ENCODE data around the gene SLC6A18.

DNA sequence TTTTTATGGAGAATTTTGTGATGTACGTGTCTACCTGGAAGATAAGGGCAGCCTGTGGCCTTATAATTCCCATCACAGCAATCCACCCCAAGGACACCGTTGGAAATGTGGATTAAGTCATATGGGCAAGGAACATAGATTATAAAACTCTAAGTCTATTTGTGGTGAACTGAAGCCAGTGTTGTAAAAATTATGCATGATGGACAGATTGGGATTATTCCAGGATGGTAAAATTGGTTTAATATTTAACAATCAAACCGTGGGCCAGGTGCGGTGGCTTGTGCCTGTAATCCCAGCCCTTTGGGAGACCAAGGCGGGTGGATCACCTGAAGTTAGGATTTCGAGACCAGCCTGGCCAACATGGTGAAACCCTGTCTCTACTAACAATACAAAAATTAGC lies 36.7 kb upstream of the SLC6A18 start:
- TF ChIP-seq POLR2A (IDR thresholded peaks at IDR 0.05), result no peak
- TF ChIP-seq, protein P1, sequence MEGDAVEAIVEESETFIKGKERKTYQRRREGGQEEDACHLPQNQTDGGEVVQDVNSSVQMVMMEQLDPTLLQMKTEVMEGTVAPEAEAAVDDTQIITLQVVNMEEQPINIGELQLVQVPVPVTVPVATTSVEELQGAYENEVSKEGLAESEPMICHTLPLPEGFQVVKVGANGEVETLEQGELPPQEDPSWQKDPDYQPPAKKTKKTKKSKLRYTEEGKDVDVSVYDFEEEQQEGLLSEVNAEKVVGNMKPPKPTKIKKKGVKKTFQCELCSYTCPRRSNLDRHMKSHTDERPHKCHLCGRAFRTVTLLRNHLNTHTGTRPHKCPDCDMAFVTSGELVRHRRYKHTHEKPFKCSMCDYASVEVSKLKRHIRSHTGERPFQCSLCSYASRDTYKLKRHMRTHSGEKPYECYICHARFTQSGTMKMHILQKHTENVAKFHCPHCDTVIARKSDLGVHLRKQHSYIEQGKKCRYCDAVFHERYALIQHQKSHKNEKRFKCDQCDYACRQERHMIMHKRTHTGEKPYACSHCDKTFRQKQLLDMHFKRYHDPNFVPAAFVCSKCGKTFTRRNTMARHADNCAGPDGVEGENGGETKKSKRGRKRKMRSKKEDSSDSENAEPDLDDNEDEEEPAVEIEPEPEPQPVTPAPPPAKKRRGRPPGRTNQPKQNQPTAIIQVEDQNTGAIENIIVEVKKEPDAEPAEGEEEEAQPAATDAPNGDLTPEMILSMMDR (IDR thresholded peaks at IDR 0.05), result no peak

All from tibial nerve (tissue), 3 donors.